K562 (cell line): Measurements from ENCODE around the gene TOR1B. TPM values are rescaled to one million over a fixed set of nuclear protein-coding genes. Genes with fewer than 3 reads are reported as not detected.

Source experiments
- DMBX1 ChIP-seq: fragments of 250-450 bp; sonication (Bioruptor Pico); IDR thresholded peaks from 2 replicates; pipeline ENCODE4 v1.8.0; 2022; ENCODE audit warnings: inconsistent platforms, mild to moderate bottlenecking, moderate library complexity, borderline replicate concordance
- FOS ChIP-seq: IDR thresholded peaks from 3 replicates; pipeline ENCODE4 v1.6.1; 2011; ENCODE audit not compliant: insufficient read length; ENCODE audit errors: extremely low read depth
- HDAC2 ChIP-seq: fragments of 450-650 bp; IDR thresholded peaks from 2 replicates; pipeline ENCODE4 v1.6.1; 2016; ENCODE audit warnings: mild to moderate bottlenecking
- NCOA2 ChIP-seq, 2 experiments: fragments of 450-650 bp; IDR thresholded peaks; 2 replicates each; pipeline ENCODE4 v1.6.1; 2018; ENCODE audit warnings: mild to moderate bottlenecking in 2 of 2, moderate library complexity in 1 of 2; ENCODE audit not compliant: partially characterized antibody in 2 of 2
- ZNF253 ChIP-seq: fragments of 250-450 bp; sonication (Bioruptor Pico); conservative IDR thresholded peaks from 2 replicates; pipeline ENCODE4 v1.6.1; 2021; ENCODE audit warnings: mild to moderate bottlenecking
- ZNF311 ChIP-seq: fragments of 250-450 bp; sonication (Bioruptor Pico); IDR thresholded peaks from 2 replicates; pipeline ENCODE4 v1.4.0; 2020; ENCODE audit warnings: mild to moderate bottlenecking, moderate library complexity
- ZNF696 ChIP-seq: fragments of 250-450 bp; sonication (Bioruptor Pico); conservative IDR thresholded peaks from 2 replicates; pipeline ENCODE4 v1.4.0; 2020; ENCODE audit warnings: mild to moderate bottlenecking, moderate library complexity
- polyA plus RNA-seq, 8 experiments: library from polyadenylated mRNA; depleted of rRNA in 4 of 8; stranded (reverse) in 5 of 8; unstranded in 3 of 8; fragments of >200 nt; fragmentation: Nextera tagmentation in 2 of 8; fragmentation: Illumina TruSeq in 1 of 8; extraction: Ambion mirVana in 2 of 8; extraction: Trizol in 1 of 8; gene quantifications; 2 replicates each; pipeline versions ENCODE4 v1.2.1 to v1.2.3, GENCODE V29; 2011 to 2014; ENCODE audit warnings: inconsistent platforms in 1 of 8, missing spikeins in 1 of 8
- total RNA-seq, 7 experiments: library from RNA; depleted of rRNA in 6 of 7; stranded (reverse); fragments of >200 nt in 6 of 7; fragmentation: Illumina TruSeq in 2 of 7; extraction: Trizol in 2 of 7; gene quantifications; 2 replicates each; pipeline versions ENCODE4 v1.2.1 to v1.2.3, GENCODE V29; 2011 to 2021; ENCODE audit warnings: low replicate concordance in 1 of 7
- TF ChIP-seq, protein P1 (sequence below), 2 experiments: fragments of 200-800 bp in 1 of 2; sonication (Bioruptor generic) in 1 of 2; sonication (generic) in 1 of 2; formaldehyde crosslinking in 1 of 2; IDR thresholded peaks in 1 of 2; conservative IDR thresholded peaks in 1 of 2; 2 replicates each; pipeline versions ENCODE4 v1.5.0 to v1.6.1; 2016 to 2020; ENCODE audit warnings: missing compliant biosample characterization in 1 of 2, missing genetic modification characterization in 1 of 2, missing genetic modification reagents in 1 of 2
- TF ChIP-seq, protein P2 (sequence below): fragments of 450-650 bp; IDR thresholded peaks from 2 replicates; pipeline ENCODE4 v1.6.1; 2016; ENCODE audit warnings: borderline replicate concordance
- TF ChIP-seq, protein P3 (sequence below), 2 experiments: fragments of 450-650 bp in 1 of 2; IDR thresholded peaks; 2 replicates each; pipeline ENCODE4 v1.6.1; 2011 to 2017; ENCODE audit warnings: low read depth in 2 of 2, antibody characterized with exemption in 1 of 2, borderline replicate concordance in 1 of 2, low read length in 1 of 2, mild to moderate bottlenecking in 1 of 2, mixed read lengths in 1 of 2; ENCODE audit not compliant: control insufficient read depth in 1 of 2
- TF ChIP-seq, protein P4 (sequence below): fragments of 250-450 bp; sonication (Bioruptor Pico); IDR thresholded peaks from 2 replicates; pipeline ENCODE4 v1.5.0; 2020; ENCODE audit warnings: mild to moderate bottlenecking

Gene TOR1B
- total and polyA plus RNA-seq, 9 of the 15 experiments (the other 6 are each of a cell fraction or from before 2014, with no cell fraction given) = 4.2 to 36.5 (median 24.6) TPM

DNA sequence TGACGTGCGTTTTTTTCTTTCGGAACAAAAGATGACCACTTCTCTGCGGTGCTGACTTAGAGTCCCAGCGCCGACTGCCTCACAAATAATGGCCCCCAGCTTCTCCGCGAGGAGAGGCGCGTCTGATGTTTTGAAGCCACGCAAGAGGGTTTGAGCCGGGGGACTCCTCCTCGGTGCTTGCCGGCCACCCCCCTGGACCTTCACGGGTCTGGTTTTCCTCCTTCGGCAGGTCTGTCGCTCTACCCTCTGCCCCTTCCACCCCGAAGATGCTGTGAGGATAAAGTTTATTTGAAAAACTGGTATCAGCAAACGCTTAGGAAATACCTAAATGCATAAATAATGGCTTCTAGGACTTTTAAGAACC, 32.9 kb downstream of the TOR1B start (continued):
- TF ChIP-seq, protein P1, sequence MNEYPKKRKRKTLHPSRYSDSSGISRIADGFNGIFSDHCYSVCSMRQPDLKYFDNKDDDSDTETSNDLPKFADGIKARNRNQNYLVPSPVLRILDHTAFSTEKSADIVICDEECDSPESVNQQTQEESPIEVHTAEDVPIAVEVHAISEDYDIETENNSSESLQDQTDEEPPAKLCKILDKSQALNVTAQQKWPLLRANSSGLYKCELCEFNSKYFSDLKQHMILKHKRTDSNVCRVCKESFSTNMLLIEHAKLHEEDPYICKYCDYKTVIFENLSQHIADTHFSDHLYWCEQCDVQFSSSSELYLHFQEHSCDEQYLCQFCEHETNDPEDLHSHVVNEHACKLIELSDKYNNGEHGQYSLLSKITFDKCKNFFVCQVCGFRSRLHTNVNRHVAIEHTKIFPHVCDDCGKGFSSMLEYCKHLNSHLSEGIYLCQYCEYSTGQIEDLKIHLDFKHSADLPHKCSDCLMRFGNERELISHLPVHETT (CRISPR knock-in tag; conservative IDR thresholded peaks at IDR 0.05 in 1 of 2, IDR thresholded peaks at IDR 0.05 in 1 of 2) = no peak
- TF ChIP-seq NCOA2 (IDR thresholded peaks at IDR 0.05; ENCODE audit: partially characterized antibody in 2 of 2) (no peak), ZNF253 (0 out of 2 replicates have a peak, but pooled peaks have one; percentile 17), ZNF311 (CRISPR knock-in tag) (no peak), FOS (no peak), ZNF696 (CRISPR knock-in tag) (no peak), DMBX1 (CRISPR knock-in tag) (0 out of 2 replicates have a peak, but pooled peaks have one; percentile 0), HDAC2 (no peak)
- TF ChIP-seq, protein P2, sequence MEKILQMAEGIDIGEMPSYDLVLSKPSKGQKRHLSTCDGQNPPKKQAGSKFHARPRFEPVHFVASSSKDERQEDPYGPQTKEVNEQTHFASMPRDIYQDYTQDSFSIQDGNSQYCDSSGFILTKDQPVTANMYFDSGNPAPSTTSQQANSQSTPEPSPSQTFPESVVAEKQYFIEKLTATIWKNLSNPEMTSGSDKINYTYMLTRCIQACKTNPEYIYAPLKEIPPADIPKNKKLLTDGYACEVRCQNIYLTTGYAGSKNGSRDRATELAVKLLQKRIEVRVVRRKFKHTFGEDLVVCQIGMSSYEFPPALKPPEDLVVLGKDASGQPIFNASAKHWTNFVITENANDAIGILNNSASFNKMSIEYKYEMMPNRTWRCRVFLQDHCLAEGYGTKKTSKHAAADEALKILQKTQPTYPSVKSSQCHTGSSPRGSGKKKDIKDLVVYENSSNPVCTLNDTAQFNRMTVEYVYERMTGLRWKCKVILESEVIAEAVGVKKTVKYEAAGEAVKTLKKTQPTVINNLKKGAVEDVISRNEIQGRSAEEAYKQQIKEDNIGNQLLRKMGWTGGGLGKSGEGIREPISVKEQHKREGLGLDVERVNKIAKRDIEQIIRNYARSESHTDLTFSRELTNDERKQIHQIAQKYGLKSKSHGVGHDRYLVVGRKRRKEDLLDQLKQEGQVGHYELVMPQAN = 0 out of 2 replicates have a peak, but pooled peaks have one; percentile 4
- TF ChIP-seq, protein P3, sequence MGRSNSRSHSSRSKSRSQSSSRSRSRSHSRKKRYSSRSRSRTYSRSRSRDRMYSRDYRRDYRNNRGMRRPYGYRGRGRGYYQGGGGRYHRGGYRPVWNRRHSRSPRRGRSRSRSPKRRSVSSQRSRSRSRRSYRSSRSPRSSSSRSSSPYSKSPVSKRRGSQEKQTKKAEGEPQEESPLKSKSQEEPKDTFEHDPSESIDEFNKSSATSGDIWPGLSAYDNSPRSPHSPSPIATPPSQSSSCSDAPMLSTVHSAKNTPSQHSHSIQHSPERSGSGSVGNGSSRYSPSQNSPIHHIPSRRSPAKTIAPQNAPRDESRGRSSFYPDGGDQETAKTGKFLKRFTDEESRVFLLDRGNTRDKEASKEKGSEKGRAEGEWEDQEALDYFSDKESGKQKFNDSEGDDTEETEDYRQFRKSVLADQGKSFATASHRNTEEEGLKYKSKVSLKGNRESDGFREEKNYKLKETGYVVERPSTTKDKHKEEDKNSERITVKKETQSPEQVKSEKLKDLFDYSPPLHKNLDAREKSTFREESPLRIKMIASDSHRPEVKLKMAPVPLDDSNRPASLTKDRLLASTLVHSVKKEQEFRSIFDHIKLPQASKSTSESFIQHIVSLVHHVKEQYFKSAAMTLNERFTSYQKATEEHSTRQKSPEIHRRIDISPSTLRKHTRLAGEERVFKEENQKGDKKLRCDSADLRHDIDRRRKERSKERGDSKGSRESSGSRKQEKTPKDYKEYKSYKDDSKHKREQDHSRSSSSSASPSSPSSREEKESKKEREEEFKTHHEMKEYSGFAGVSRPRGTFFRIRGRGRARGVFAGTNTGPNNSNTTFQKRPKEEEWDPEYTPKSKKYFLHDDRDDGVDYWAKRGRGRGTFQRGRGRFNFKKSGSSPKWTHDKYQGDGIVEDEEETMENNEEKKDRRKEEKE (IDR thresholded peaks at IDR 0.05; ENCODE audit: borderline replicate concordance in 1 of 2, control insufficient read depth in 1 of 2, low read depth in 2 of 2, low read length in 1 of 2) = no peak
- TF ChIP-seq, protein P4, sequence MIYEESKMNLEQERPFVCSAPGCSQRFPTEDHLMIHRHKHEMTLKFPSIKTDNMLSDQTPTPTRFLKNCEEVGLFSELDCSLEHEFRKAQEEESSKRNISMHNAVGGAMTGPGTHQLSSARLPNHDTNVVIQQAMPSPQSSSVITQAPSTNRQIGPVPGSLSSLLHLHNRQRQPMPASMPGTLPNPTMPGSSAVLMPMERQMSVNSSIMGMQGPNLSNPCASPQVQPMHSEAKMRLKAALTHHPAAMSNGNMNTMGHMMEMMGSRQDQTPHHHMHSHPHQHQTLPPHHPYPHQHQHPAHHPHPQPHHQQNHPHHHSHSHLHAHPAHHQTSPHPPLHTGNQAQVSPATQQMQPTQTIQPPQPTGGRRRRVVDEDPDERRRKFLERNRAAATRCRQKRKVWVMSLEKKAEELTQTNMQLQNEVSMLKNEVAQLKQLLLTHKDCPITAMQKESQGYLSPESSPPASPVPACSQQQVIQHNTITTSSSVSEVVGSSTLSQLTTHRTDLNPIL = no peak
